HepG2 (cell line): ENCODE measurements around the gene NGRN. TPM values are rescaled to one million over a fixed set of nuclear protein-coding genes. Genes with fewer than 3 reads are reported as not detected.

Experiments used
- MTA3 ChIP-seq: sonication (generic); formaldehyde crosslinking; IDR thresholded peaks from 2 replicates; pipeline ENCODE4 v1.4.0; 2020; ENCODE audit warnings: missing genetic modification reagents
- NFIC ChIP-seq: IDR thresholded peaks from 2 replicates; pipeline ENCODE4 v1.6.1; 2012; ENCODE audit warnings: mild to moderate bottlenecking, low read length, inconsistent platforms
- NFKB2 ChIP-seq: sonication (generic); formaldehyde crosslinking; IDR thresholded peaks from 2 replicates; pipeline ENCODE4 v1.4.0; 2020; ENCODE audit warnings: missing genetic modification reagents, borderline replicate concordance
- POLR2G ChIP-seq: fragments of 200-400 bp; formaldehyde crosslinking; IDR thresholded peaks from 2 replicates; pipeline ENCODE4 v1.6.1; 2018; ENCODE audit warnings: mild to moderate bottlenecking, low read depth, low read length, moderate library complexity
- RAD21 ChIP-seq: fragments of 450-650 bp; formaldehyde crosslinking; IDR thresholded peaks from 2 replicates; pipeline ENCODE4 v1.5.0; 2020; ENCODE audit warnings: mild to moderate bottlenecking
- RFX1 ChIP-seq: fragments of 450-650 bp; IDR thresholded peaks from 2 replicates; pipeline ENCODE4 v1.6.1; 2017
- ZNF564 ChIP-seq: sonication (generic); formaldehyde crosslinking; IDR thresholded peaks from 2 replicates; pipeline ENCODE4 v1.8.1; 2023; ENCODE audit warnings: mild to moderate bottlenecking, missing genetic modification reagents
- ZNF569 ChIP-seq: sonication (generic); formaldehyde crosslinking; IDR thresholded peaks from 2 replicates; pipeline ENCODE4 v1.5.0; 2020; ENCODE audit warnings: mild to moderate bottlenecking, missing genetic modification reagents, moderate library complexity, borderline replicate concordance
- ZSCAN12 ChIP-seq: sonication (generic); formaldehyde crosslinking; IDR thresholded peaks from 2 replicates; pipeline ENCODE4 v1.9.0; 2021; ENCODE audit warnings: mild to moderate bottlenecking, missing genetic modification reagents
- polyA plus RNA-seq, 8 experiments: library from polyadenylated mRNA; depleted of rRNA in 3 of 8; stranded (reverse) in 7 of 8; unstranded in 1 of 8; fragments of >200 nt; fragmentation: Illumina TruSeq in 4 of 8; extraction: Trizol in 4 of 8; gene quantifications; 2 replicates each; pipeline versions ENCODE4 v1.2.1 to v1.2.3, GENCODE V29; 2011 to 2016; ENCODE audit warnings: low read depth in 4 of 8, missing spikeins in 1 of 8, mixed read lengths in 1 of 8; ENCODE audit not compliant: insufficient read depth in 1 of 8
- total RNA-seq, 5 experiments: library from RNA; depleted of rRNA; stranded (reverse); fragments of >200 nt; fragmentation: Illumina TruSeq; extraction: Trizol; gene quantifications; 2 replicates each; pipeline ENCODE4 v1.2.3, GENCODE V29; 2016; ENCODE audit warnings: low read depth in 1 of 5
- TF ChIP-seq, protein P1 (sequence below): sonication (generic); formaldehyde crosslinking; IDR thresholded peaks from 2 replicates; pipeline ENCODE4 v1.5.0; 2020; ENCODE audit warnings: mild to moderate bottlenecking, missing genetic modification reagents
- TF ChIP-seq, protein P2 (sequence below): sonication (generic); formaldehyde crosslinking; IDR thresholded peaks from 2 replicates; pipeline ENCODE4 v1.5.1; 2020; ENCODE audit warnings: missing genetic modification reagents, mild to moderate bottlenecking, borderline replicate concordance
- TF ChIP-seq, protein P3 (sequence below): sonication (generic); formaldehyde crosslinking; IDR thresholded peaks from 2 replicates; pipeline ENCODE4 v1.8.1; 2022; ENCODE audit warnings: mild to moderate bottlenecking, missing genetic modification reagents
- TF ChIP-seq, protein P4 (sequence below), 2 experiments: sonication (generic) in 1 of 2; formaldehyde crosslinking in 1 of 2; IDR thresholded peaks; 2 replicates each; pipeline versions ENCODE4 v1.4.0 to v1.6.1; 2016 to 2020; ENCODE audit warnings: borderline replicate concordance in 1 of 2, low read depth in 1 of 2, mild to moderate bottlenecking in 1 of 2, missing genetic modification reagents in 1 of 2
- TF ChIP-seq, protein P5 (sequence below): sonication (generic); formaldehyde crosslinking; IDR thresholded peaks from 2 replicates; pipeline ENCODE4 v1.5.0; 2020; ENCODE audit warnings: missing genetic modification reagents, mild to moderate bottlenecking, borderline replicate concordance
- TF ChIP-seq, protein P6 (sequence below): sonication (generic); formaldehyde crosslinking; conservative IDR thresholded peaks from 2 replicates; pipeline ENCODE4 v1.8.0; 2022; ENCODE audit warnings: low read depth, missing genetic modification reagents

The NGRN gene
- total and polyA plus RNA-seq, 2 of the 13 experiments (the other 11 are each of a cell fraction or from before 2014, with no cell fraction given) = 39.8 to 63.7 TPM

DNA sequence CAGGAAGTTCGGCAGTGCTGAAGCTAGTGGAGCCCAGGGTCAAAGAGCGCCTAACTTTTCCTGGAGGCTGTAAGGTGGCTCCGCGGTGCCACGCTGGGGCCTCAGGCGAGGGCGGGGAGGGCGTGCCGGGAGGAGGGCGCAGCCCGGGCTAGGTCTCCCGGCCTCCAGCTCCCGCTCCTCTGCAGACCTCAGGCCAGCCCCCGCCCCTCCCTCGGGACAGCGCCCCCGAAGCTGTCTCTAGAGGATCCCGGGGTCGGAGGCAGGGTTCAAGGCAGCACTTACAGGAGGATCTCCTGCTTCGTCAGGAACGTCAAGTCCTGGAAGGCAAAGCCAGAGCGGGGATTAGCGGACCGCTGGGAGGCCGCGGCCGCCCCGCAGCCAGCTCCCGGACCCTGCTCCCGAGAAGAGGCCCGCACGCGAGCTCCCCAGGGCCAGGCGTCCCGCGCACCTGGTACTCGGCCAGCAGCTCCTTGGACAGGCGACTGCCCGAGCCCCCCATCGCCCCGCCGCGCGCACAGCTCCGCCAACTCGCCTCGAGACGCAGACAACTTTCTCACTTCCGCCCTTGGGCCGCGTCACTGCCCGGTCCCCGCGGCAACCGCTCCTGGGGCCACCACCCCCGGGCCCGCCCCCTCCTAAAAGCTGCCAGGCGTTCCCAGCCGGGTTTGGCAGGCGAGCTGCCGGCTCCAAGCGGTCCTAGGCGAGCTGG is 31.9 kb upstream of the NGRN start, which contains the start of gene CIB1 (continued):
- TF ChIP-seq, protein P1, sequence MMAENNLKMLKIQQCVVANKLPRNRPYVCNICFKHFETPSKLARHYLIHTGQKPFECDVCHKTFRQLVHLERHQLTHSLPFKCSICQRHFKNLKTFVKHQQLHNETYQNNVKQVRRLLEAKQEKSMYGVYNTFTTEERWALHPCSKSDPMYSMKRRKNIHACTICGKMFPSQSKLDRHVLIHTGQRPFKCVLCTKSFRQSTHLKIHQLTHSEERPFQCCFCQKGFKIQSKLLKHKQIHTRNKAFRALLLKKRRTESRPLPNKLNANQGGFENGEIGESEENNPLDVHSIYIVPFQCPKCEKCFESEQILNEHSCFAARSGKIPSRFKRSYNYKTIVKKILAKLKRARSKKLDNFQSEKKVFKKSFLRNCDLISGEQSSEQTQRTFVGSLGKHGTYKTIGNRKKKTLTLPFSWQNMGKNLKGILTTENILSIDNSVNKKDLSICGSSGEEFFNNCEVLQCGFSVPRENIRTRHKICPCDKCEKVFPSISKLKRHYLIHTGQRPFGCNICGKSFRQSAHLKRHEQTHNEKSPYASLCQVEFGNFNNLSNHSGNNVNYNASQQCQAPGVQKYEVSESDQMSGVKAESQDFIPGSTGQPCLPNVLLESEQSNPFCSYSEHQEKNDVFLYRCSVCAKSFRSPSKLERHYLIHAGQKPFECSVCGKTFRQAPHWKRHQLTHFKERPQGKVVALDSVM = peak; percentile 44; the same call in 1 of the 2 replicates
- TF ChIP-seq, protein P2, sequence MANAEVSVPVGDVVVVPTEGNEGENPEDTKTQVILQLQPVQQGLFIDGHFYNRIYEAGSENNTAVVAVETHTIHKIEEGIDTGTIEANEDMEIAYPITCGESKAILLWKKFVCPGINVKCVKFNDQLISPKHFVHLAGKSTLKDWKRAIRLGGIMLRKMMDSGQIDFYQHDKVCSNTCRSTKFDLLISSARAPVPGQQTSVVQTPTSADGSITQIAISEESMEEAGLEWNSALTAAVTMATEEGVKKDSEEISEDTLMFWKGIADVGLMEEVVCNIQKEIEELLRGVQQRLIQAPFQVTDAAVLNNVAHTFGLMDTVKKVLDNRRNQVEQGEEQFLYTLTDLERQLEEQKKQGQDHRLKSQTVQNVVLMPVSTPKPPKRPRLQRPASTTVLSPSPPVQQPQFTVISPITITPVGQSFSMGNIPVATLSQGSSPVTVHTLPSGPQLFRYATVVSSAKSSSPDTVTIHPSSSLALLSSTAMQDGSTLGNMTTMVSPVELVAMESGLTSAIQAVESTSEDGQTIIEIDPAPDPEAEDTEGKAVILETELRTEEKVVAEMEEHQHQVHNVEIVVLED (CRISPR knock-in tag) = peak; percentile 50; the same call in 1 of the 2 replicates
- TF ChIP-seq NFKB2 (CRISPR knock-in tag) = no peak
- TF ChIP-seq POLR2G = peak; percentile 80; the same call in 1 of the 2 replicates
- TF ChIP-seq RAD21 (CRISPR knock-in tag) = no peak
- peak; percentile 65; the same call in 1 of the 2 replicates for TF ChIP-seq RFX1
- TF ChIP-seq, protein P3, sequence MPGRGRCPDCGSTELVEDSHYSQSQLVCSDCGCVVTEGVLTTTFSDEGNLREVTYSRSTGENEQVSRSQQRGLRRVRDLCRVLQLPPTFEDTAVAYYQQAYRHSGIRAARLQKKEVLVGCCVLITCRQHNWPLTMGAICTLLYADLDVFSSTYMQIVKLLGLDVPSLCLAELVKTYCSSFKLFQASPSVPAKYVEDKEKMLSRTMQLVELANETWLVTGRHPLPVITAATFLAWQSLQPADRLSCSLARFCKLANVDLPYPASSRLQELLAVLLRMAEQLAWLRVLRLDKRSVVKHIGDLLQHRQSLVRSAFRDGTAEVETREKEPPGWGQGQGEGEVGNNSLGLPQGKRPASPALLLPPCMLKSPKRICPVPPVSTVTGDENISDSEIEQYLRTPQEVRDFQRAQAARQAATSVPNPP (CRISPR knock-in tag) = no peak
- TF ChIP-seq, protein P4, sequence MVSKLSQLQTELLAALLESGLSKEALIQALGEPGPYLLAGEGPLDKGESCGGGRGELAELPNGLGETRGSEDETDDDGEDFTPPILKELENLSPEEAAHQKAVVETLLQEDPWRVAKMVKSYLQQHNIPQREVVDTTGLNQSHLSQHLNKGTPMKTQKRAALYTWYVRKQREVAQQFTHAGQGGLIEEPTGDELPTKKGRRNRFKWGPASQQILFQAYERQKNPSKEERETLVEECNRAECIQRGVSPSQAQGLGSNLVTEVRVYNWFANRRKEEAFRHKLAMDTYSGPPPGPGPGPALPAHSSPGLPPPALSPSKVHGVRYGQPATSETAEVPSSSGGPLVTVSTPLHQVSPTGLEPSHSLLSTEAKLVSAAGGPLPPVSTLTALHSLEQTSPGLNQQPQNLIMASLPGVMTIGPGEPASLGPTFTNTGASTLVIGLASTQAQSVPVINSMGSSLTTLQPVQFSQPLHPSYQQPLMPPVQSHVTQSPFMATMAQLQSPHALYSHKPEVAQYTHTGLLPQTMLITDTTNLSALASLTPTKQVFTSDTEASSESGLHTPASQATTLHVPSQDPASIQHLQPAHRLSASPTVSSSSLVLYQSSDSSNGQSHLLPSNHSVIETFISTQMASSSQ (IDR thresholded peaks at IDR 0.05; ENCODE audit: low read depth) = no peak
- TF ChIP-seq, protein P4 (CRISPR knock-in tag; IDR thresholded peaks at IDR 0.05; ENCODE audit: borderline replicate concordance) = peak; percentile 32; the same call in 1 of the 2 replicates
- no peak for TF ChIP-seq ZSCAN12 (CRISPR knock-in tag)
- TF ChIP-seq, protein P5, sequence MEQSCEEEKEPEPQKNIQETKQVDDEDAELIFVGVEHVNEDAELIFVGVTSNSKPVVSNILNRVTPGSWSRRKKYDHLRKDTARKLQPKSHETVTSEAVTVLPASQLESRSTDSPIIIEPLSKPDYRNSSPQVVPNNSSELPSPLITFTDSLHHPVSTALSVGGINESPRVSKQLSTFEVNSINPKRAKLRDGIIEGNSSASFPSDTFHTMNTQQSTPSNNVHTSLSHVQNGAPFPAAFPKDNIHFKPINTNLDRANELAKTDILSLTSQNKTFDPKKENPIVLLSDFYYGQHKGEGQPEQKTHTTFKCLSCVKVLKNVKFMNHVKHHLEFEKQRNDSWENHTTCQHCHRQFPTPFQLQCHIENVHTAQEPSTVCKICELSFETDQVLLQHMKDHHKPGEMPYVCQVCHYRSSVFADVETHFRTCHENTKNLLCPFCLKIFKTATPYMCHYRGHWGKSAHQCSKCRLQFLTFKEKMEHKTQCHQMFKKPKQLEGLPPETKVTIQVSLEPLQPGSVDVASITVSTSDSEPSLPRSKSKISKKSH (CRISPR knock-in tag) = 0 out of 2 replicates have a peak, but pooled peaks have one; percentile 41
- no peak for TF ChIP-seq ZNF569 (CRISPR knock-in tag)
- TF ChIP-seq, protein P6, sequence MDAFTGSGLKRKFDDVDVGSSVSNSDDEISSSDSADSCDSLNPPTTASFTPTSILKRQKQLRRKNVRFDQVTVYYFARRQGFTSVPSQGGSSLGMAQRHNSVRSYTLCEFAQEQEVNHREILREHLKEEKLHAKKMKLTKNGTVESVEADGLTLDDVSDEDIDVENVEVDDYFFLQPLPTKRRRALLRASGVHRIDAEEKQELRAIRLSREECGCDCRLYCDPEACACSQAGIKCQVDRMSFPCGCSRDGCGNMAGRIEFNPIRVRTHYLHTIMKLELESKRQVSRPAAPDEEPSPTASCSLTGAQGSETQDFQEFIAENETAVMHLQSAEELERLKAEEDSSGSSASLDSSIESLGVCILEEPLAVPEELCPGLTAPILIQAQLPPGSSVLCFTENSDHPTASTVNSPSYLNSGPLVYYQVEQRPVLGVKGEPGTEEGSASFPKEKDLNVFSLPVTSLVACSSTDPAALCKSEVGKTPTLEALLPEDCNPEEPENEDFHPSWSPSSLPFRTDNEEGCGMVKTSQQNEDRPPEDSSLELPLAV (CRISPR knock-in tag) = no peak
- no peak for TF ChIP-seq MTA3 (CRISPR knock-in tag)
- no peak for TF ChIP-seq NFIC
- peak; percentile 75; the same call in 1 of the 2 replicates for TF ChIP-seq ZNF564
